H9 (cell line): ENCODE data around the gene ISL1. TPM values are rescaled to one million over a fixed set of nuclear protein-coding genes. Genes with fewer than 3 reads are reported as not detected.
A peak's percentile ranks its signal among the peaks of the same experiment; 100 is the strongest.

Experiments
- DNase-seq: peaks from one replicate; pipeline ENCODE4 v3.0.0-alpha.2; 2017
- H2AFZ ChIP-seq: one replicate; pipeline ENCODE4 v1.6.1; 2013; ENCODE audit warnings: mild to moderate bottlenecking, low read length, control low read depth, moderate library complexity
- H2AK5ac ChIP-seq: 2 replicates; pipeline ENCODE4 v1.6.1; 2013; ENCODE audit warnings: low read length, control low read depth, mixed read lengths; ENCODE audit not compliant: insufficient read length
- H2BK120ac ChIP-seq: one replicate; pipeline ENCODE4 v1.6.1; 2013; ENCODE audit warnings: low read depth, mild to moderate bottlenecking, low read length, control low read depth, inconsistent platforms; ENCODE audit not compliant: poor library complexity, severe bottlenecking
- H2BK12ac ChIP-seq: 2 replicates; pipeline ENCODE4 v1.6.1; 2013; ENCODE audit warnings: low read length, control low read depth, mixed read lengths, low read depth; ENCODE audit not compliant: insufficient read length
- H2BK15ac ChIP-seq: 2 replicates; pipeline ENCODE4 v1.6.1; 2013; ENCODE audit warnings: low read depth, low read length, control low read depth
- H2BK20ac ChIP-seq: one replicate; pipeline ENCODE4 v1.6.1; 2013; ENCODE audit warnings: low read depth, mild to moderate bottlenecking, low read length, control low read depth, inconsistent platforms; ENCODE audit not compliant: poor library complexity, severe bottlenecking
- H2BK5ac ChIP-seq: 2 replicates; pipeline ENCODE4 v1.6.1; 2013; ENCODE audit warnings: low read length, control low read depth, mixed read lengths; ENCODE audit not compliant: insufficient read length
- H3K14ac ChIP-seq: 2 replicates; pipeline ENCODE4 v1.6.1; 2013; ENCODE audit warnings: low read length, control low read depth; ENCODE audit not compliant: insufficient read depth
- H3K18ac ChIP-seq: 2 replicates; pipeline ENCODE4 v1.6.1; 2013; ENCODE audit warnings: low read depth, mild to moderate bottlenecking, mixed read lengths, low read length, control low read depth; ENCODE audit not compliant: insufficient read length
- H3K23ac ChIP-seq: 2 replicates; pipeline ENCODE4 v1.6.1; 2013; ENCODE audit warnings: low read length, control low read depth, mixed read lengths, low read depth; ENCODE audit not compliant: insufficient read length
- H3K23me2 ChIP-seq: 2 replicates; pipeline ENCODE4 v1.6.1; 2013; ENCODE audit warnings: low read depth, mild to moderate bottlenecking, mixed read lengths, low read length, control low read depth; ENCODE audit not compliant: insufficient read length, poor library complexity, severe bottlenecking
- H3K27ac ChIP-seq: 2 replicates; pipeline ENCODE4 v1.5.1; 2013; ENCODE audit warnings: low read length, control low read depth, mixed read lengths, low read depth; ENCODE audit not compliant: insufficient read length
- H3K27me3 ChIP-seq: 2 replicates; pipeline ENCODE4 v1.6.1; 2013; ENCODE audit warnings: low read length, control low read depth, inconsistent platforms; ENCODE audit not compliant: insufficient read depth
- H3K4ac ChIP-seq: 2 replicates; pipeline ENCODE4 v1.6.1; 2013; ENCODE audit warnings: low read depth, mild to moderate bottlenecking, control low read depth, inconsistent platforms, low read length, moderate library complexity
- H3K4me1 ChIP-seq: 2 replicates; pipeline ENCODE4 v1.6.1; 2013; ENCODE audit warnings: low read length, control low read depth, inconsistent platforms; ENCODE audit not compliant: insufficient read depth
- H3K4me2 ChIP-seq: 2 replicates; pipeline ENCODE4 v1.6.1; 2013; ENCODE audit warnings: low read length, control low read depth, mixed read lengths; ENCODE audit not compliant: insufficient read length, insufficient read depth
- H3K56ac ChIP-seq: 2 replicates; pipeline ENCODE4 v1.6.1; 2013; ENCODE audit warnings: low read depth, mild to moderate bottlenecking, mixed read lengths, low read length, control low read depth; ENCODE audit not compliant: insufficient read length
- H3K79me1 ChIP-seq: 2 replicates; pipeline ENCODE4 v1.6.1; 2013; ENCODE audit warnings: low read depth, mild to moderate bottlenecking, moderate library complexity, low read length, control low read depth, inconsistent platforms; ENCODE audit not compliant: insufficient read depth, poor library complexity, severe bottlenecking
- H3K79me2 ChIP-seq: 2 replicates; pipeline ENCODE4 v1.6.1; 2013; ENCODE audit warnings: low read length, control low read depth, inconsistent platforms; ENCODE audit not compliant: insufficient read depth
- H3K9ac ChIP-seq: 2 replicates; pipeline ENCODE4 v1.6.1; 2013; ENCODE audit warnings: low read length, control low read depth, mixed read lengths; ENCODE audit not compliant: insufficient read length; ENCODE audit errors: extremely low read depth
- H3K9me3 ChIP-seq: one replicate; pipeline ENCODE4 v1.6.1; 2013; ENCODE audit warnings: low read depth, low read length, inconsistent platforms; ENCODE audit not compliant: control insufficient read depth
- H3T11ph ChIP-seq: one replicate; pipeline ENCODE4 v1.6.1; 2013; ENCODE audit warnings: mild to moderate bottlenecking, low read length, control low read depth, inconsistent platforms
- H4K20me1 ChIP-seq: one replicate; pipeline ENCODE4 v1.6.1; 2013; ENCODE audit not compliant: control insufficient read depth, insufficient read length, insufficient read depth
- H4K5ac ChIP-seq: 2 replicates; pipeline ENCODE4 v1.6.1; 2013; ENCODE audit warnings: low read depth, mild to moderate bottlenecking, mixed read lengths, low read length, control low read depth; ENCODE audit not compliant: insufficient read length
- H4K8ac ChIP-seq: replicated peaks from 2 replicates; pipeline ENCODE4 v1.6.1; 2013; ENCODE audit warnings: low read length, control low read depth, mixed read lengths, low read depth; ENCODE audit not compliant: insufficient read length
- H4K91ac ChIP-seq: 2 replicates; pipeline ENCODE4 v1.6.1; 2013; ENCODE audit warnings: low read depth, mild to moderate bottlenecking, moderate library complexity, mixed read lengths, low read length, control low read depth; ENCODE audit not compliant: insufficient read length
- H3K27ac Mint-ChIP-seq, 3 experiments: 2 replicates in 2 of 3; 3 replicates in 1 of 3; pipeline ENCODE4 v1.8.0; 2020 to 2021; ENCODE audit warnings: mixed read lengths in 3 of 3, mild to moderate bottlenecking in 1 of 3, moderate library complexity in 1 of 3
- H3K27me3 Mint-ChIP-seq: 2 replicates; pipeline ENCODE4 v1.8.0; 2021; ENCODE audit warnings: low read depth, mild to moderate bottlenecking, moderate library complexity, mixed read lengths
- H3K36me3 Mint-ChIP-seq, 3 experiments: 2 replicates in 2 of 3; 3 replicates in 1 of 3; pipeline ENCODE4 v1.8.0; 2020 to 2021; ENCODE audit warnings: low read depth in 3 of 3, mixed read lengths in 3 of 3; ENCODE audit not compliant: insufficient read depth in 1 of 3
- H3K4me1 Mint-ChIP-seq, 2 experiments: 2 replicates each; pipeline ENCODE4 v1.8.0; 2020; ENCODE audit warnings: mixed read lengths in 2 of 2
- H3K4me3 Mint-ChIP-seq, 2 experiments: 2 replicates in 1 of 2; 3 replicates in 1 of 2; pipeline ENCODE4 v1.8.0; 2020 to 2021; ENCODE audit warnings: mild to moderate bottlenecking in 2 of 2, mixed read lengths in 2 of 2, moderate library complexity in 1 of 2
- H3K9me3 Mint-ChIP-seq, 2 experiments: 2 replicates in 1 of 2; 3 replicates in 1 of 2; pipeline ENCODE4 v1.8.0; 2020; ENCODE audit warnings: mild to moderate bottlenecking in 2 of 2, mixed read lengths in 2 of 2, moderate library complexity in 1 of 2
- CTCF ChIP-seq: fragments of 200-600 bp; sonication (generic); conservative IDR thresholded peaks from 3 replicates; pipeline ENCODE4 v1.8.0; 2021; ENCODE audit warnings: antibody characterized with exemption, mild to moderate bottlenecking
- WGBS: extraction: QIAGEN DNeasy Blood & Tissue Kit; methylation state at CpG from one replicate; pipeline ENCODE4 v1.1.7; 2013; ENCODE audit warnings: missing lambda C conversion rate, low lambda C conversion rate, mixed read lengths; ENCODE audit not compliant: insufficient read length; ENCODE audit errors: extremely low coverage; 5-methylcytosine and 5-hydroxymethylcytosine counted together
- total RNA-seq: library from RNA; stranded (reverse); gene quantifications from 2 replicates; pipeline ENCODE4 v1.2.1, GENCODE V29; 2021

ISL1 gene
- total RNA-seq, 1 experiment from 2014 or later = not detected

- no peak overlapping the region for H3K9ac ChIP-seq
- H3K27ac Mint-ChIP-seq = no peak overlapping the region
Measured at GRCh38 chr5:51382521-51383130, 622 bp upstream of the ISL1 start.

More at GRCh38 chr5:51382521-51383130, 622 bp upstream of the ISL1 start:
- Histone ChIP-seq H4K5ac (no peak overlapping the region), H3K27me3 (peaks cover 68% of the 10 kb centered on the region), H3K9me3 (no peaks in the 10 kb centered on the region), H3K79me2 (no peaks in the 10 kb centered on the region), H2AK5ac (no peak overlapping the region), H3K14ac (no peak overlapping the region), H3K79me1 (no peaks in the 10 kb centered on the region), H3K56ac (no peak overlapping the region), H2BK120ac (no peak overlapping the region), H2BK15ac (no peak overlapping the region), H3K23ac (no peak overlapping the region), H2BK5ac (no peak overlapping the region), H4K91ac (no peak overlapping the region), H3K4me2 (peak overlapping the region; percentile 80), H2AFZ (no peak overlapping the region), H2BK12ac (no peak overlapping the region), H4K20me1 (no peaks in the 10 kb centered on the region), H3T11ph (no peak overlapping the region), H3K4ac (no peak overlapping the region), H3K18ac (no peak overlapping the region), H4K8ac (no peak overlapping the region), H3K23me2 (peaks cover 36% of the 10 kb centered on the region), H2BK20ac (no peak overlapping the region), H3K4me1 (peaks cover 11% of the 10 kb centered on the region), H3K27ac (no peak overlapping the region)
- Mint-ChIP-seq H3K36me3 (no peaks in the 10 kb centered on the region; a peak in 1 of 7 replicates), H3K27me3 (peaks cover 100% of the 10 kb centered on the region), H3K4me3 (peak overlapping the region; percentile 66 to 80), H3K4me1 (peaks cover 64 to 87% of the 10 kb centered on the region in 2 experiments), H3K9me3 (peaks cover 0 to 8% of the 10 kb centered on the region in 2 experiments; a peak in 2 of 5 replicates)
- DNase-seq = peak; percentile 54
- no peak for TF ChIP-seq CTCF
- WGBS = no CpG with 5 or more reads among the region's 45 CpGs
